GM06990 (cell line): ENCODE data around the gene SH3TC2.

ENCODE experiments used
- DNase-seq: peaks from one replicate; pipeline ENCODE4 v3.0.0-alpha.2; 2011; ENCODE audit not compliant: insufficient read length; ENCODE audit errors: extremely low read depth
- H3K27me3 ChIP-seq: replicated peaks from 2 replicates; pipeline ENCODE4 v1.6.0; 2011; ENCODE audit warnings: low read length; ENCODE audit not compliant: control insufficient read depth, insufficient read depth
- H3K36me3 ChIP-seq: 2 replicates; pipeline ENCODE4 v1.5.1; 2011; ENCODE audit warnings: low read length; ENCODE audit not compliant: control insufficient read depth, insufficient read depth
- H3K4me3 ChIP-seq: replicated peaks from 2 replicates; pipeline ENCODE4 v1.5.1; 2011; ENCODE audit warnings: low read depth, mild to moderate bottlenecking, control low read depth, low read length
- TF ChIP-seq, protein P1 (sequence below): IDR thresholded peaks from 2 replicates; pipeline ENCODE4 v1.5.1; 2011; ENCODE audit warnings: low read length, control low read depth, mild to moderate bottlenecking, inconsistent platforms; ENCODE audit not compliant: insufficient read depth, poor library complexity, severe bottlenecking

SH3TC2 gene

DNA sequence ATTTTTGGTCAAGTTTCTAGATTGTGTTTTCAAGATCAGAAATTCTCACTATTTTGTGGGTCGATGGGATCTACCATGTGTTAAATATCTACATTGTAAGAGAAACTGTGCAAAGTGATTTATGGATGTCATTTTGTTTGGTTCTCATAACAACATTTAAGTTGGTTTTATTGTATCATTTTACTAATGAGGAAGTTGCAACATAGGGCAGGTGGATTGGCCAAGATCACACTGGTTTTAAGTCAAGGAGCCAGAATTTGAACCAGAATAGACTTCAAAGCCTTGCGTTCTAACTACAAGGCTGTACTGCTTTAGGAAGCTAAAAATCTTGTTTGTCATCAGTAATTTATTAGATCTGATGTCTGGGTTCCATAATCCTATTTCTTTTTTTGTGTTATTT, 23.4 kb downstream of the SH3TC2 start:
- no peak for DNase-seq
- Histone ChIP-seq H3K4me3 (no peak overlapping the region), H3K36me3 (no peaks in the 10 kb centered on the region), H3K27me3 (no peaks in the 10 kb centered on the region)
- TF ChIP-seq, protein P1, sequence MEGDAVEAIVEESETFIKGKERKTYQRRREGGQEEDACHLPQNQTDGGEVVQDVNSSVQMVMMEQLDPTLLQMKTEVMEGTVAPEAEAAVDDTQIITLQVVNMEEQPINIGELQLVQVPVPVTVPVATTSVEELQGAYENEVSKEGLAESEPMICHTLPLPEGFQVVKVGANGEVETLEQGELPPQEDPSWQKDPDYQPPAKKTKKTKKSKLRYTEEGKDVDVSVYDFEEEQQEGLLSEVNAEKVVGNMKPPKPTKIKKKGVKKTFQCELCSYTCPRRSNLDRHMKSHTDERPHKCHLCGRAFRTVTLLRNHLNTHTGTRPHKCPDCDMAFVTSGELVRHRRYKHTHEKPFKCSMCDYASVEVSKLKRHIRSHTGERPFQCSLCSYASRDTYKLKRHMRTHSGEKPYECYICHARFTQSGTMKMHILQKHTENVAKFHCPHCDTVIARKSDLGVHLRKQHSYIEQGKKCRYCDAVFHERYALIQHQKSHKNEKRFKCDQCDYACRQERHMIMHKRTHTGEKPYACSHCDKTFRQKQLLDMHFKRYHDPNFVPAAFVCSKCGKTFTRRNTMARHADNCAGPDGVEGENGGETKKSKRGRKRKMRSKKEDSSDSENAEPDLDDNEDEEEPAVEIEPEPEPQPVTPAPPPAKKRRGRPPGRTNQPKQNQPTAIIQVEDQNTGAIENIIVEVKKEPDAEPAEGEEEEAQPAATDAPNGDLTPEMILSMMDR: no peak

DNA sequence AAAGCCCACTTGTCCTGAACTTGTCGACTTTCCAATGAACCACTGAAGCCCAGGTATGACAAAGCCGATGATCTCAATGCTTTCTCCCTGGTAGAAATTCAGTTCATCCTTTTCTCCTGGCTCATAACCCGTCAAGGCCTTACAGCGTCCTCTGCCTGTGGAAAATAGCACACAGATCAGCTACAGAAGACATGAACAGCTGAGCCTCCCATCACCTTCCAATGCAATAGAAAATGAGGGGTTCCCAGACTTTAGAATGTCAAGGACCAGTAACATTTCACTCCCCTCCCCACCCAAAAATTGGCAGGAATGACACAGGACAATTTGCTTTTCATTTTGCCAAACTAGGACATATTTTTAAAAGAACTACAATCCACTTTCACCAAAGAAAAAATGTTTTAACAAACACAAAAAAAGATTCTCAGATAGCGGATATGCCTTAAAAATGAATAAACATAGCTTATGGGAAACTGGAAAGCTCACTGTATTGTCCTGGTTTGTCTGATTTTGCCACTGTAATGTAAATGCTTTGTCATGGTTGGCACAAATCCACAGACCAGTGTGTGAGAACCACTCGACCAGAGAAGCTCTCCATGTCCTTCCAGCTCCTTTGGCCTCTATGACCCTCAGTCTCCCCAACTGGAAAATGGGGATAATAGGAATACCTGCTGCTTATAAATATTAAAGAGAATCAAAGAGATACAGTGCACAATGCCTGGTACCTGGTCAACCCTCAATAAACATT, 24.4 kb downstream of the SH3TC2 start:
- no peaks in the 10 kb centered on the region for H3K27me3 ChIP-seq
- H3K4me3 ChIP-seq: no peak overlapping the region
- TF ChIP-seq, protein P1: no peak
- H3K36me3 ChIP-seq: no peaks in the 10 kb centered on the region
- no peak for DNase-seq

DNA sequence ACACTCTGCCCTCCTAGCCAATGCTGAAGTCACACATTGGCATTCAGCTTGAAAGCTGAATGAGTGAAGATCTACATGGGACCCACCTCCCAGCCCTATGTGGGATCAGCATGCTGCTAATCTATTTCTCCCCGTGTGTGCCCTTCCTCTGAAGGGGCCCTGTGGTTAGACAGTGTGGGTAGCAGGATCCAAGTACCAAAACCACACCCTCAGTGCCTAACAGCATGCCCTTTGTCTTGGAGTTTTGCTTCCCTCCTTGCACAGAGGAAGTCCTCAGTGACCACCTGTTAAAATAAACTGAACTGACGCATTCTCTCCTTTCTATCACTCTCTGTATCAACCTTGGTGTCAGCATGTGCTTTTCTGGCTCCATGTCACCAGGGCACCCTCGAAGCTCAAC, 25.0 kb downstream of the SH3TC2 start:
- Histone ChIP-seq H3K4me3 (no peak overlapping the region), H3K27me3 (no peaks in the 10 kb centered on the region), H3K36me3 (no peaks in the 10 kb centered on the region)
- TF ChIP-seq, protein P1: no peak
- no peak for DNase-seq

DNA sequence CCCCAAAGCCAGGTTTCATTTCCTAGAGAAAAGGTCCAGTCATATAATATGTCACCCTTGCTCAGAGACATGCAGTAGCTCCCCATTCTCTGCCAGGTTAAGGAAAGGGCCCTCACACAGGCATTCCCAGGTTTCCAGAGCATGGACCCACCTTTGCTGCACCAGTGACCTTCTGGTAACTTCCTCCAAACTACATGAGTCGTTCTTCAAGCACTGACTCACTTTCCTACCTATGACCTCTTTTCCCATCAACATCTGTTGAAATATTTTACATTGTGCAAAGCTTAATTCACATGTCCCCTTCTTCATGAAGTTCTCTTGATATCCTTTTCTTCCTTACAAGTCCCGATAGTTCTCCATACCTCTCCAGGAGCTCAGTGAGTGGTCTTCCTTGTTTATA, 25.9 kb downstream of the SH3TC2 start:
- DNase-seq: no peak
- no peaks in the 10 kb centered on the region for H3K27me3 ChIP-seq
- TF ChIP-seq, protein P1: no peak
- H3K4me3 ChIP-seq: no peak overlapping the region
- H3K36me3 ChIP-seq: no peaks in the 10 kb centered on the region

DNA sequence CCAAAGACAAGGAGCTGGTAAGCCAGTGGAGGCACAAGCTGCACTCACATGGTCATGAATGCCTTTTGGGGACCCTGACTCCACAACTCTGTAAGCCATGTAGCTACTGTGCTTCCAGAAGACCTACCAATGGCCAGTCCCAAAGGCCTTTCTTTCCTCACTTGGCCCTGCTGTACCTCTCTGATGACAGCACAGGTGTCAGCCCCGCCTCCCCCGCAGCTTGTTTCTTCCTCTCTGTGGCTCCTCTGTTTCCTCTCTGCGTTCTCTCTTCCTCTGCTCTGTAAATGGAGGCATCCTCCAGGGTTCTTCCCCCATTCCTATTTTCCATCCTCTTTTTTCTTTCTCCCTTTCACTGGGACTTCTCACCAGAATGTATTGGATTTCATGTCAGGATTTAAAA, 26.7 kb downstream of the SH3TC2 start:
- DNase-seq: no peak
- no peaks in the 10 kb centered on the region; the same call in 1 of the 2 replicates for H3K27me3 ChIP-seq
- H3K36me3 ChIP-seq: no peaks in the 10 kb centered on the region
- H3K4me3 ChIP-seq: no peak overlapping the region
- TF ChIP-seq, protein P1: no peak
